HG03571 (cell line): ENCODE results near the gene CDADC1.
A peak's percentile ranks its signal among the peaks of the same experiment; 100 is the strongest.
"Not testable (repeated sequence)": the region's sequence is repeated elsewhere in the genome, so short reads cannot be mapped to it uniquely, and the experiment has no call there.

ENCODE experiments used
- ATAC-seq: cut with Tn5 transposase; IDR thresholded peaks from one replicate; pipeline ENCODE4 v1.9.1; 2021; ENCODE audit not compliant: unreplicated experiment

CDADC1 gene

GRCh38 chr13:49292742-49293486, 45.2 kb downstream of the CDADC1 start:
- ATAC-seq = no peak

- ATAC-seq = not testable (repeated sequence)
Observed at GRCh38 chr13:49294723-49295122, 47.0 kb downstream of the CDADC1 start.

GRCh38 chr13:49295244-49295643, 47.5 kb downstream of the CDADC1 start:
- no peak for ATAC-seq

GRCh38 chr13:49296659-49297058, 48.9 kb downstream of the CDADC1 start:
- no peak for ATAC-seq

GRCh38 chr13:49297338-49297737, 49.6 kb downstream of the CDADC1 start:
- no peak for ATAC-seq

GRCh38 chr13:49298416-49298815, 50.7 kb downstream of the CDADC1 start:
- no peak for ATAC-seq

GRCh38 chr13:49298903-49299605, 51.3 kb downstream of the CDADC1 start:
- no peak for ATAC-seq

GRCh38 chr13:49300276-49300675, 52.6 kb downstream of the CDADC1 start:
- ATAC-seq = no peak

GRCh38 chr13:49300739-49301589, 53.2 kb downstream of the CDADC1 start:
- peak; percentile 87 for ATAC-seq

GRCh38 chr13:49302222-49302621, 54.5 kb downstream of the CDADC1 start:
- ATAC-seq = no peak

- no peak for ATAC-seq
Observed at GRCh38 chr13:49302817-49303216, 55.1 kb downstream of the CDADC1 start.

GRCh38 chr13:49303533-49304252, 56.0 kb downstream of the CDADC1 start:
- ATAC-seq = no peak

- no peak for ATAC-seq
Observed at GRCh38 chr13:49304356-49304755, 56.6 kb downstream of the CDADC1 start.

- no peak for ATAC-seq
Observed at GRCh38 chr13:49304763-49305700, 57.3 kb downstream of the CDADC1 start.

- no peak for ATAC-seq
Observed at GRCh38 chr13:49305792-49306425, 58.2 kb downstream of the CDADC1 start.

GRCh38 chr13:49307365-49307764, 59.6 kb downstream of the CDADC1 start:
- no peak for ATAC-seq

GRCh38 chr13:49308097-49308875, 60.6 kb downstream of the CDADC1 start:
- ATAC-seq = no peak

- ATAC-seq = no peak
Observed at GRCh38 chr13:49308921-49309408, 61.2 kb downstream of the CDADC1 start.
